GM21737 (cell line): ENCODE measurements around the gene E2F4.

Experiments used
- ATAC-seq: cut with Tn5 transposase; IDR thresholded peaks from one replicate; pipeline ENCODE4 v1.9.1; 2021; ENCODE audit warnings: mild to moderate bottlenecking, moderate library complexity; ENCODE audit not compliant: unreplicated experiment

Gene E2F4

DNA sequence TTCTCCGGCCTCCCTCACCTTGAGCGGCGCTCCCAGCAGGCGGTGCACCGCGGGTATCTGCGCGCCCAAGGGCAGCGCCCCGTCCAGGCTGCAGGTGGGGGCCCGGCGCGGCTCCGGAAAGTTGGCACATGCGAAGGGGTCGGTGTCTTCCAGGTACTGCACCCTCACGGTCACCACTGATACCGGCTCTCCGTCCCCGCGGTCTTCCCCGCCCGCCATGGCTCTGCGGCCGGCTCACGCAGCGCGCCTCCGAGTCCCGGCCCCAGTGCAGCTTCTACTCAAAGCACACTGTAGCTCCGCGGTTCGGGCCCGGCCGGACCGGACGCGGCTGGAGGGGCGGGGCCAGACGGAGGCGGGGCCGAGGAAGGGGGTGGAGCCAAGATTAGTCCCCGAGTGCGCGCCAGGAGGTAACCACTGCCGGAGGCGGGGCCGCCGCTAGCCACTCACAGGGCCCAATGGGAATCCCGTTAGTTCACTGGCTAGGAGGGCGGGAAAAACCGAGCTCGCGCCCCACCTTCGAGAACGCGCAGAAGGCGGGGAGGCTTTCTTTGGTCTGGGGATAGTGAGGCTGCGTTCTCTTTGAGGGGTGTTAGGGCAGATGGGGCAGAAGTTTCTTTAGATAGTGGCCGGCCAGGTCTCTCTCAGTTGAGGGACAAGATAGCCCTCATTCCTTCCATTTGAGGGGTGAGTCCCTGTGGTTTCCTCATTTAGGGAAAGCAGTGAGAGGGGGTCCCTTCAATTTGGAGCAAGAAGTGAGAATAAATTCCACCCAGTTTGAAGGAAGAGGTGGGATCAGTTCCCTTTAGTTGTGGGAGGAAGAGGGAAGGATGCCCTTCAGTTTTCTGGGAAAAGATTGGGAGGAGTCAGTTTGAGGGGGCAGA is 55.5 kb downstream of the E2F4 start, which contains the start of gene FHOD1:
Gene FHOD1 (minus strand): TSS at position 290 of the 881 bp plus-strand sequence. CDS start 71 bp downstream, at position 219.
- peak; percentile 47 for ATAC-seq

- ATAC-seq: no peak
Measured at GRCh38 chr16:67248073-67248400, 56.1 kb downstream of the E2F4 start.
